HG03103 (cell line): ENCODE data around the gene BBLN.
"Not testable (repeated sequence)": the region's sequence is repeated elsewhere in the genome, so short reads cannot be mapped to it uniquely, and the experiment has no call there.

ENCODE experiments used
- ATAC-seq: cut with Tn5 transposase; IDR thresholded peaks from one replicate; pipeline ENCODE4 v1.9.1; 2021; ENCODE audit warnings: low read depth; ENCODE audit not compliant: unreplicated experiment

The BBLN gene, protein sequence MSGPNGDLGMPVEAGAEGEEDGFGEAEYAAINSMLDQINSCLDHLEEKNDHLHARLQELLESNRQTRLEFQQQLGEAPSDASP

DNA sequence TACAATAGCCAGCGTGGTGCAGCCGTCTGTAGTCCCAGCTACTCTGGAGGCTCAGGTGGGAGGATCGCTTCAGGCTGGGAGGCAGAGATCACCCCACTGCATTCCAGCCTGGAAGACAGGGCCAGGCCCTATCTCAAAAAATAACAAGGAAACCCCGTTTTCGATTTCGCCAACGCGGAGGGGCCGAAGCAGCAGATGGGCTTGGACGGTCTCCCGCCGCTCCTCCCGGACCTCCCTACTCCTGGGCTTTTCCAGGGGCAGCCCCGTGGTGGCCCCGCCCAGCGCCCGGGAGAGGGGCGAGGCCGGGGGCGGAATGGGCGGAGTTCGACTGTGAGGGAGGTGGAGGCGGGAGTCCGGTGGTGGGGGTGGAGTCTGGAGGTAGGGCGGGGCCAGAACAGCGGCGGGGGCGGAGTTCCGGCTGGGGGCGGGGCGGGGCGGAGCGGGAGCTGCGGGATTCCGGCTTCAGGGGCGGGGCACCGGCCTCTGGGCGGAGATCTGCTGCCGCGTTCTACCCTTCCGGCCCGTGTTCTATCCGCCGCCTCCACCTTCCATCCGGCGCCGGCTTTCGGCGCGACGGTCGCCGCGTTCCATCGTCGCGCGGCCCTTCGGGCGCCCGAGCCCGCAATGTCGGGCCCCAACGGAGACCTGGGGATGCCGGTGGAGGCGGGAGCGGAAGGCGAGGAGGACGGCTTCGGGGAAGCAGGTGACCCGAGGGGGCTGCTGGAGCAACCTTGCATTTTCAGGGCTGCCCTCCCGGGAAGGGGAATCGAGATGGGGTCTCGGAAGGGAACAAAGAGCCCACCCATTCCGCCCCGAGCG, at the start of gene BBLN:
Gene BBLN, plus strand, starts transcription at position 482 of the 819 bp plus-strand sequence. Its CDS starts 143 bp downstream, at position 625.
- ATAC-seq, result peak; percentile 80

DNA sequence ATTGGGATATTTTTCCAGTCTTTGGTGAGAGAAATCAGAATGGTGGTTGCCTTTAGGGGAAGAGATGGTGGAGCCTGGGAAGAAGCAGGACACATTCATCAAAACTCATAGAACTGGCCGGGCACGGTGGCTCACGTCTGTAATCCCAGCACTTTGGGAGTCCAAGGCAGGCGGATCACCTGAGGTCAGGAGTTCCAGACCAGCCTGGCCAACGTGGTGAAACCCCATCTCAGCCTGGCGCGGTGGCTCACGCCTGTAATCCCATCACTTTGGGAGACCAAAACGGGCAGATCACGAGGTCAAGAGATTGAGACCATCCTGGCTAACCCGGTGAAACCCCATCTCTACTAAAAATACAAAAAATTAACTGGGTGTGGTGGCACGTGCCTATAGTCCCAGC, 48.3 kb upstream of the BBLN start:
- ATAC-seq, result not testable (repeated sequence)

DNA sequence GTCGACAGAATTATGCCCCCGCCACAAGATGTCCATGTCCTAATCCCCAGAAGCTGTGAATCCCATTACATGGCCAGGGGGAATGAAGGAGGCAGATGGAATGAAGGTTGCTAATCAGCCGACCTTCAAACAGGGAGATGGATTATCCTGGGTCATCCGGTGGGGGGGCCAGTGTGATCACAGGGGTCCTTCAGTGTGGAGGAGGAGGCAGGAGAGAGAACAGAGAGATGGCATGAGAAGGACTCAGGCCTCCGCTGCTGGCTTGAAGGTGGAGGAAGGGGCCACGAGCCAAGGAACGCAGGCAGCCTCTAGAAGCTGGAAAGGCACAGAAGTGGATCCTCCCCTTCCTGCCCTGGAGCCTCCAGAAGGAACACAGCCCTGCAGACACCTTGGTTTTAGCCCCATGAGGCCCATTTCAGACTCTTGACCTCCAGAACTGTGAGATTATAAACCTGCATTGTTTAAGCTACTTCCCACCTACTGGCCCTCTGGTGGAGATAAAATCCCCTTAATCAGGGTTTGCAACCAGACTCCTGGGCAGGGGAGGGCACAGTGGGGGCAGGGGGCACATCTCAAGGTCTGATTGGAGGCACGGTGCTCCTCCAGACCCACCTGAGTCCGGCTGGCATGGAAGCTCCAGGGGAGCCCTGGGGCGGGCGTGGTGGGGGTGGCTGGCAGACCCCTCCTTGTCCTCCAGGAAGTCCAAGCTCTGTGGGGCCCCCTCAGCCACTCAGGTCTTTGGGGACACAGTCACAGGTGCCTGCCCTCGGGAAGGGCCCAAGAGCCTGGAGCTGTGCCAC, 46.3 kb upstream of the BBLN start:
- no peak for ATAC-seq

DNA sequence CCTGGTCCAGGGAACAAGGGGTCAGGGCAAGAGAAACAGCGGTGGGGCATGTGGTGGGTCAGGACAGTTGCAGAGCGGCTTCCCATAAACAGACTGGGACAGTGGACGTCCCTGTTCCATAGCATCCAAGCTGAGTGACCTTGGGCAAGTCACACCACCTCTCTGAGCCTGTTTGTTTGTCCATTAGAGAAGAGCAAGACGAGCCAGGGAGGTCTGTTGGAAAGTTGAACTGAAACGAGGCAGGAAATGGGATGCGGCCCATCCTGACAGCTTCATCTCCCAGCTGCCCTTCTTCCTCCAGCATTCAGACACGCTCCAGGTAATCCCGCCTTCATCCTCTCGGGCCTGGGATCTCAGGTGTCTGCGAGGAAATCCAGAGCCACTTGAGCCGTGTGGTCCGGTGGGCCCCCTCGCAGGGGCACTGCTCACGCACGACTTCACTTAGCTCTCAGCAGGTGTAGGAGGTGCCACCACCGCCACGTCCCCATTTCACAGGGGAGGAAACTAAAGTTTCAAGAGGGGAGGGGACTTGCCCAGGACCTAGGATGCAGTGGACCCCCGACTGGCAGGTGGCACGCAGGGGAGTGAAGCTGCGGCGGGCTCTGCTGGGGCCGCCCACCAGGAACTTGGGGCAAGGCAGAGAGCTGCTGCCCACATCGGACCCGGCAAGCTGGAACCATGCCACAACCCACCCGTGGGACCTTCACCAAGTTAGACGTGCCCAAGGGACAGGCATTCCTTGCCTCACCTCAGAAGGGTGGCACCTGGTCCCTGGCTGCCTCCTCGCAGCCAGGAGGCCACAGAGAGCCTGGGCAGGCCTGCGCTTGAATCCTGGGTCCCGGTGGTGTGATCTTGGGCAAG, 45.5 kb upstream of the BBLN start:
- ATAC-seq, result no peak

DNA sequence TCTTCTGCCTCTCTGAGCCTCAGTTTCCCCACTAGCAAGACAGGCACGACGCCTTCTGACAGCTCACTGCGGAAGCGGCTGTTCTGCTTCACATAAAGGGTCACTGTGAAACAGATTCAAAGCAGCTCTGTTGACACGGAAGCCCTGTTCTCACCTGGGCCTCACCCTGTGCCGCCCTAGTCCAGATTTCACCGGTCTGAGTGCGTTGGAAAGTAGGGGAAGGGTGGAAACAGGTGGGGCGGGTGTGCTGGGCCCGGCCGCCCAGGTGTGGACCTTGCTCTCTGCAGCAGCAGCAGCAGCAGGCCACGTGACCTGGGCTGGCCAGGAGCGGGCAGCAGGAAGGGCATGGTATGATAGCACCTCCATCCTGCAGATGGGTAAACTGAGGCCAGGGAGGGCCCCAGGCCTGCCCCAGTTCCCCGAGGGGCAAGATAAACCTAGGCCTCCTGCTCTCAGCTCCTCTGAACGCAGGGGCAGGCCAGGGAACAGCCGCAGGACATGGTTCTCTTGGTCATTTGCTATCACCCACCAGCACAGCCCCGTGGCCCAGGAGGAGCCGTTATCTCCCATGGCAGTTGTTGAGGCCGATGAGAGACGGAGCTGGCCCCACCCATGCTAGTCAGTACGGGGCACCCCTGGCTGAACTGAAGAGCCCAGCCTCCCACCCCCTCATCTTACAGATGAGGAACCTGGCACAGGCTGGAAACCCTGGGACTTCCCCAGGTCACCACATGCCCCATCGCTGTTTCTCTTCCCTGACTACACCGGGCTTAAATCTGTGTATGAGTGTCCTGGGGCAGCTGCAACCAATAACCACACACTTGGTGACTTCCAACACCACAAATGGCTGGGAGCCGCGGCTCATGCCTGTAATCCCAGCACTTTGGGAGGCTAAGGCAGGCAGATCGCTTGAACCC, 44.6 kb upstream of the BBLN start:
- no peak for ATAC-seq

DNA sequence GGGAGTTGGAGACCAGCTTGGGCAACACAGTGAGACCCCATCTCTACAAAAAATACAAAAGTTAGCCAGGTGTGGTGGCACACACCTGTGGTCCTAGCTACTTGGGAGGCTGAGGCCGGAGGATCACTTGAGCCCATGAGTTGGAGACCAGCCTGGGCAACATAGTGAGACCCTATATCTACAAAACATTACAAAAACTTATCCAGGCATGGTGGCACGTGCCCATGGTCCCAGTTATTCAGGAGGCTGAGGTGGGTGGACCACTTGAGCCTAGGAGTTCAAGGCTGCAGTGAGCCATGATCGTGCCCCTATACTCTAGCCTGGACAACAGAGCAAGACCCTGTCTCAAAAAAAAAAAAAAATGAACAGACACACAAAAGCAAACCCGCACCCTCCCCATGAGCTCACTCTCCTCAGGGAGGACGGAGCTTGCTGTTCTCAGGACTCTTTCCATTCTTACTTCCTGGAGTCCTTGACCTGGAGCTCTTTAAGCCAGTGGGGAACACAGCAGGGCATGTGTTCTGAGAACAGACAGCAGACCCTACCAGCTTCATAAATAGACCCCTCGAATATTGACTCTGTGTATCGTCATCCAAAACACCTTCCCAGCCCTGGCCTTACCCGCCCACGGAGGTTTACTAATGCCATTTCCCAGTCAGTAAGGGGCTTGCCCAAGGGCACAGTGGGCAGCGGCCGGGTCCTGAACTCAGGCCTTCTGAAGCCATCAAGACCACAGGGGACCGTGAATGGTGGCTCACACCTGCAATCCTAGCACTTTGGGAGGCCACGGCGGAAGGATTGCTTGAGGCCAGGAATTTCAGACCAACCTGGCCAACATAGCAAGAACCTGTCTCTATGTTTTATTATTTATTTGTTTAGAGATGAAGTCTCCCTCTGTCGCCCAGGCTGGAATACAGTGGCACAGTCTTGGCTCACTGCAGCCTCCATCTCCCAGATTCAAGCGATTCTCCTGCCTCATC, 43.7 kb upstream of the BBLN start:
- ATAC-seq, result no peak

DNA sequence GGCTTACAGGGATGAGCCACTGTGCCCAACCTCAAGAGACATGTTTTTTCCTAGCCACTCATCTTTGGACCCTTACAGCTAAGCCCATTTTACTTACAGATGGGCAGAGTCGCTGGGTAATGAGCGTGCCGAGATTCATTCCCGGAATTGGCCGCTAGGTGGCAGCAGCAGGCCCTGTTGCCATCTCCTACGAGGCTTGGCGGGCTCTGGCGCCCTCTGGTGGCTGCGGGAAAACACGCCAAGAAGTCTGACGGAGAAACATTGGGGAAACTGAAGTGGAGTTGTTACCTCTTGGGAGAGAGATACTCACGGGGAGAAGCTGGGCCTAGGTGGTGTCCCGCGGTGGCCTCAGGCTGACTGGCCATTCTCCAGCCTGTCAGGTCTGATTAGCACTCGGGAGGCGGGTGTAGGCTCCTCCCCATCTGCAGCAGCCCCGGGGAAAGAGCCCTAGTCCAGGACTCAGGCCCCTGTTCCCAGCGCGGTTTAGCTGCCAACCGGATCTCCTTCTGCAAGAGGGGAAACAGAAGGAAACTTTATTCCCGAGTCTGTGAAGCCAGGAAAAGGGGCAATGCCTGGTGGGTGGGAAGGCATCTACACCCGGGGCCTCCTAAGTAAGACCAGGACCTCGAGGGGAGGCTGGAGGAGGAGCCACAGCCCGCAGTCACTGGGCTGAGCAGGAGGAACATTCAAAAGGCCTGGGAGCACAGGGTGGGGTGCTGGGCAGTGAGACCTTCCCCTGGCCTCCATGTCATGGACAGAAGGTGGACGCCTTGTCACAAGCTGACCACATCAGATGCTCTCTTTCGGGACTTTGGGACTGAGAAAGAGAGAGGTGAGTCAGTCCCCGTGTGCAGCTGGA, 42.2 kb upstream of the BBLN start:
- peak; percentile 50 for ATAC-seq

DNA sequence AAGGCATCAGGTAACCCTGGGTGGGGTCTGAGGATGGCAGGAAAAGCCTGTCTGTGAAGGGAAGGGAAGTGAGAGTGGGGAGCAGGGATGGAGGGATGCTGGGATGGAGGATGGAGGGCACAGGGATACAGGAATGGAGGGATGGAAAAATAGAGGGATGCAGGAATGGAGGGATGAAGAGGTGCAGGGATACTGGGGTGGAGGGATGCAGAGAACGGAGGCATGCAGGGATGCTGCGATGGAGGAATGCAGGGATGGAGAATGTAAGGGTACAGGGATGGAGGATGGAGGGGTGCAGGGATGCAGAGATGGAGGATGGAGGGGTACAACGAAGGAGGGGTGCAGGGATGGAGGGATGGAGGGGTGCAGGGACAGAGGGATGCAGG, 41.6 kb upstream of the BBLN start:
- ATAC-seq, result no peak

DNA sequence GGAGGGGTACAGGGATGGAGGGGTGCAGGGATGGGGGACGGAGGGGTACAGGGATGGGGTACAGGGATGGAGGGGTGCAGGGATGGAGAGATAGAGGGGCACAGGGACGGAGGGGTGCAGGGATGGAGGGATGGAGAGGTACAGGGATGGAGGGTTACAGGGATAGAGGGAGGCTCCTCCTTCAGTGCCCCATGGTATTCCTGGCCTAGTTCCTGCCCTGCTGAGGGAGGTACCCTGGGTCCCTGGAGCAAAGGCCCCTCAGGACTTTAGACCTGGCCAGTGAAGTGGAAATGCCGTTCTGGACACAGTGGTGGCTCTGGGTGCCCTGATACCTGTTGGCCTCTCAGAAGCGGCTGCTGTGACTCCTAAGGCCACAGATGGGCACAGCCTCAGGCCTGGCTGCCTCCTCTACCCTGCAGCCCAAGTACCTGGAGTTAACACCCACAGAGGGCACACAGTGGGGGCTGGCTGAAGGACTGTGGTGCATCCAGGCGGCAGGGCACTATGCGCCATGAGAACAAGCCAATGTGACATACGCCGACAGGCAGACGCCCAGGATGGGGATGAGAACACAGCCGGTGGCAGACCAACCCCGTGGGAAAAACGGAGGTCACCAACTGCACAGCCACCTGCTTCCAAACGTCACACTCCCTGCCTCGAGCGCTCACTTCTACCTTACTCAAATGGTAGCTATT, 40.9 kb upstream of the BBLN start:
- ATAC-seq, result no peak

DNA sequence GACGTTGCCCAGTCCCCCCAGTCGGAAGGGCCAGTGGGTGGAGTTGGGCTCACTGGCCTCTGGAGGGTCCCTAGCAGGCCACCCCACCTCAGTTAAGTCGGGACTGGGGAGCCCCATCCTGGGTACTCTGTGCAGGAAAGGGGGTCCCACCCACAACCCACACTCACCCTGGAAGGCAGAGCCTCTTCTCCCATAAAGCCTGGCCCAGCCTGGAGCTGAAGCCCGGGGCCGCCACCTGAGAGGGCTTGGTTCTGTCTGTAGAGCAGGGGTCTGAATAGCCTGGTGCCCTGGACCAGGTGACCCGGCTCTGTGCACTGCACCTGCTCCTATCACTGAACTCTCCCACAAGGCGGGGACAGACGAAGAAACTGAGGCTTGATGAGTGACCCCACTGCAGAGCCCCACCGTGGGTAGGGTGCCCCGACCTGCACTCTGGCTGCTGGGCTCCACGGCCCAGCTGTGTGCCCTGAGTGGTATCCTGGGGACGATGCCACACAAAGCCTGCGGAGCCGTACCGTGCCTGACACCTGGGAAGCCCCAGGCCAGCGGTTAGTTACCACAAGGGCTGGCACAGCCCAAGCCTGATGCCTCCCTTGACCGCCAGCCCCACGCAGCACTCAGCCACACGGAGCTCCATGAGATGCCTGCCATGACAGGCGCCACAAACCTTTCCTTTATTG, 39.9 kb upstream of the BBLN start:
- no peak for ATAC-seq

DNA sequence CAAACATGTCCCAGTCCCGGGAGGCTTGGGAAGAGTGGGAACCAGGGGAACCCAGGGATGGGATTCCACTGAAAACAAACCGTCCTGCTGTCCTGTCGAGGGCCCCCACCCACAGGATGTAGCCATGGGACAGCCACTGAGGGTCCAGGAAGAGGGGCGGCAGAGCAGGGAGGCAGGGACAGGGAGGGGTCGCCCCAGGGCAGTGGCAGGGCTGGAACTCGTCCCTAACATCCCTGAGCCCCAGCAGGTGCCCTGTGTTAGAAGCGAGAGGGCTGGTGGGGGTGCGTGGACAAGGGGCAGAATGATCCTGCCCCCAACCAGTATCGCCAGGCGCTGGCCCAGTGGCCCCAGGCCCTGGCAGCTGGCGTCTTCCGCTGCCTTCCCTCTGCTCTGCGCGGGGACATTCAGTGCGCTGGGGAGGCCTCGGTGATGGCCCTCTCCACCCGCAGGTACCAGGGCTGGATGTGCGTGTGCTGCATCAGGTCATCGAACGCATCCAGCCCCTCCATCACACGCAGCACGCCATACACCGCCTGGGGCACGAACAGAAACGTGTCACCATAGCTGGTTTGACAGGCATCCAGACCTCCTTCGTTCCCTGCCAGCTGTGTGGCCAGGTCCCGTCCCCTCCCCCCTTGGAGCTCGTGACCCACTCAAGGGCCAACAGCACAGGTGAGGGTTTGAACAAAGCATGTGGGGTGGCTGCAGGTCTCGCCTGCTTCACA, 39.2 kb upstream of the BBLN start:
- ATAC-seq, result no peak

DNA sequence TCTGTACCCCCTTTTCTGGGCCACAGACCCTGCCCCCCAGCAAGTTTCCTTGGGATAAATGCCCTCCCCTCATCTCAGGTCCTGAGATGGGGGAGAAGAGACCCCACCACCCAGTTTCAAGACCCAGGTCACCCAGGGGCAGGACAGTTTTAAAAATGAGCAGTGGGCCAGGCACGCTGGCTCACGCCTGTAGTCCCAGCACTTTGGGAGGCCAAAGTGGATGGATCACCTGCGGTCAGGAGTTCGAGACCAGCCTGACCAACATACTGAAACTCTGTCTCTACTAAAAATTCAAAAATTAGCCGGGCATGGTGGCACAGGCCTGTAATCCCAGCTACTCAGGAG, 38.6 kb upstream of the BBLN start:
- ATAC-seq, result no peak

DNA sequence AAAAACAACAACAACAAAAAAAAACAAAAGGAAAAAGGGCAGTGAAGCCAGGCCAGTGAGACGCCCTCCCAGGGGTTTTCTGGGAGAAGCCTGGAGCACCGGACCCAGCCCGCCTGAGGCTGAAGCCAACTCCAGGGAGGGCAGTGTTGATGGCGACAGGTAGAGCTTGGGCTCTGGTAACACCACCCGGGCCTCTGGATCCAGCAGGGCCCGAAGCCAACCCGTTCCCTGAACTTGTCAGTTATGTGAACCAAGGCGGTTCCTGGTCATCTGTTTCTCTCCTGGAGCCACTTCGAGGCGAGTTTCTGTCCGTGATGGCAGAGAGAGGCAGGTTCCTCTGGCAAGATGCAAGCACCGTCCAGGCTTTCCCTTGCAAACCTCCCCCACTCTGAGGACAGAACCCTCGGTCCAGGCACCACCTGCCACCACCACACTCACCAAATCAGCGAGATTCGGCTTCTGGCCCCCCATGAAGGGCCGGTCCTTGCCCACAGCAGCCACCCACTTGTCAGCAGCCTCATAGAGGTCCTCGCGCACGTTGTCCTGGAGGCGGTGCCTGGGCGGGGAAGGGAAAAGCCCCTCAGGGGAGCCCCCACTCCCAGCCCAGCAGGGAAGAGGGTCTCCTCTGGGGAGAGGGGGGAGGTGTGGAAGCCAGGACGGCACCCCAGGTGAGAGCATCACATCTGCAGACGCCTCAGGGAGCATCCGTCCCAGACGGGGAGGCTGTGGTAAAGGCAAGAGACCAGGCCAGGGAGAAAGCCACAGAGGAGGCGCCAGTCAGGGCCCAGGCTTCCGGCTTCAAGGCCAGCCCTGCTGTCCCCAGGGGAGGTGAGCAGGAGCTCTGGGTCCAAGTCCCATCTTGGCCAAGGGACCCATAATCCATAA, 37.9 kb upstream of the BBLN start:
- ATAC-seq, result no peak

DNA sequence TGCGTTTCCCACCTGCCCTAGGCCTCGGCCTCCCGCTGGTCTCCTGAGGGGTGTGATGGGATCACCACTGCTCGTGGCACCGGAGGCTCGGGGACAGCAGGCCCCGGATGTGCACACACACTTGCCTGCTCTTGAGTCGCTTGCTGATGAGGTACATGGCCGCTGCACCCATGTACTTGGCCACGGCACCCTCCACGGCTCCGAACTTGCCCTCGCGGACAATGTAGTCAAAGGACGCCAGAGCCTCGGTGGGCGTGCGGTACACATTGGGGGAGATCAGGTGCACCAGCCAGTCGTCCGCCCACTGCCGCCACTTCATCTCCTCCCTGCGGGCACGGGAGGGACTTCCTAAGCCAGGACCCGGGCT, 37.3 kb upstream of the BBLN start:
- no peak for ATAC-seq

DNA sequence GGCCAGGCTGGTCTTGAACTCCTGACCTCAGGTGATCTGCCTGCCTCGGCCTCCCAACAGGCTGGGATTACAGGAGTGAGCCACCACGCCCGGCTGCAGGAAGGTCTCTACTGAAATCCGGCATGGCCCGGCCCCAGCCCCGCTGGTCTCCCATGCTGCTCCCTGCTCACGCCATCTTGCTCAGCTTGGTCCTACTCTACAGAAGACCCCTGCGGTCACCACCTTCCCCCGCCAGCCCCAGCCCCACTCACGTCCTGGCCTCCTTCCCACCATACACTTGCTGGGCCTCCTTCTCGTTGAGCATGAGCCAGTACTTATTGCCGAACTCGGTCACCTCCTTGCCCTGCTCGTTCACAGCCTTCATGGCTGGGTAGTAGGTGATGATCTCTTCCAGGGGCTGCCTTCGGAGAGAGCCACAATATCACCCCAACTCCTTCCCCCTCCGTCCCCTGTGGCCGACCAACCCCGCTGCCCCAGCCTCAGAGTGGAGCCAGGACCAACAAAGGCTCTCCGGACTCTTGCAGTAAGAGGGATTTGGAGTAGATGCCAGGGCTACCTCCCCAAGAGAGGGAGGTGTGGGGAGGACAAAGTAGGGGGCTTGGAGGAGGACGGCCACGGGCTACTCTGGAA, 36.5 kb upstream of the BBLN start:
- ATAC-seq, result no peak
